K562 (cell line): ENCODE results near the gene MAP3K15. TPM values are rescaled to one million over a fixed set of nuclear protein-coding genes. Genes with fewer than 3 reads are reported as not detected.

ENCODE experiments used
- ATAC-seq: fragments of 200-7000 bp; cut with Tn5 transposase; 3 replicates; pipeline ENCODE4 v1.9.1; 2020; ENCODE audit warnings: moderate library complexity
- BruUV-seq: library from RNA; stranded (reverse); fragments of 400-500 nt; replicated peaks from 2 replicates; lab custom pipeline; 2021; lab: Mats Ljungman, UMichigan
- CTCF ChIA-PET: fragments of 300-600 bp; formaldehyde crosslinking; extraction: SDS; loops from one replicate; lab custom pipeline; 2021; ENCODE audit warnings: low intra/inter-chr PET ratio; lab: Yijun Ruan, JAX
- POLR2A ChIA-PET: fragments of 300-600, 350-650 bp; sonication (Branson Sonifier 250); formaldehyde crosslinking; extraction: SDS; loops from one replicate; lab custom pipeline; 2021; ENCODE audit warnings: antibody characterized with exemption, inconsistent platforms; lab: Yijun Ruan, JAX
- DNase-seq, 4 experiments: peaks; one replicate each; pipeline versions ENCODE4 v3.0.0 to v3.0.0-alpha.2; 2011 to 2018; ENCODE audit warnings: low spot score in 3 of 4, mixed read lengths in 3 of 4; ENCODE audit errors: extremely low read depth in 1 of 4
- FAIRE-seq: peaks from 2 replicates; lab custom pipeline; 2011; peaks lifted over from hg19 to GRCh38; lab: Jason Lieb, UNC
- H2AFZ ChIP-seq: 2 replicates; pipeline ENCODE4 v1.6.0; 2011; ENCODE audit warnings: low read depth, low read length, control low read depth, inconsistent platforms
- H3K27ac ChIP-seq: fragments of 200-600 bp; 3 replicates; pipeline ENCODE4 v1.8.0; 2011; ENCODE audit warnings: low read depth, mild to moderate bottlenecking, control low read depth, inconsistent platforms, low read length, moderate library complexity, mixed read lengths; ENCODE audit errors: extremely low read depth
- H3K27me3 ChIP-seq, 2 experiments: fragments of 300-600 bp in 1 of 2; 2 replicates in 1 of 2; 3 replicates in 1 of 2; pipeline versions ENCODE4 v1.6.0 to v1.8.0; 2011; ENCODE audit warnings: inconsistent platforms in 2 of 2, low read length in 2 of 2, mild to moderate bottlenecking in 1 of 2, mixed read lengths in 1 of 2, moderate library complexity in 1 of 2; ENCODE audit not compliant: control insufficient read depth in 2 of 2, insufficient read depth in 2 of 2
- H3K36me3 ChIP-seq: fragments of 300-600 bp; 3 replicates; pipeline ENCODE4 v1.8.0; 2011; ENCODE audit warnings: mild to moderate bottlenecking, low read length, inconsistent platforms; ENCODE audit not compliant: control insufficient read depth, insufficient read depth
- H3K4me1 ChIP-seq, 2 experiments: fragments of 200-600 bp in 1 of 2; replicated peaks in 1 of 2; 2 replicates in 1 of 2; 3 replicates in 1 of 2; pipeline versions ENCODE4 v1.5.1 to v1.8.0; 2011; ENCODE audit warnings: inconsistent platforms in 2 of 2, low read length in 2 of 2, mild to moderate bottlenecking in 1 of 2, mixed read lengths in 1 of 2, moderate library complexity in 1 of 2; ENCODE audit not compliant: control insufficient read depth in 2 of 2, insufficient read depth in 2 of 2
- H3K4me2 ChIP-seq: 2 replicates; pipeline ENCODE4 v1.6.1; 2011; ENCODE audit warnings: low read length, control low read depth, inconsistent platforms, mixed read lengths; ENCODE audit not compliant: insufficient read depth
- H3K4me3 ChIP-seq: fragments of 200-600 bp; sonication (generic), shearing (Covaris generic); 2 replicates; pipeline ENCODE4 v1.5.1; 2016; ENCODE audit warnings: control low read depth, inconsistent platforms
- H3K79me2 ChIP-seq: fragments of 200-600 bp; 3 replicates; pipeline ENCODE4 v1.8.0; 2011; ENCODE audit warnings: low read length, inconsistent platforms; ENCODE audit not compliant: control insufficient read depth, insufficient read depth
- H3K9ac ChIP-seq, 2 experiments: 2 replicates each; pipeline versions ENCODE4 v1.6.0 to v1.6.1; 2011; ENCODE audit warnings: low read depth in 2 of 2, low read length in 2 of 2, control low read depth in 1 of 2, inconsistent platforms in 1 of 2, mild to moderate bottlenecking in 1 of 2, mixed read lengths in 1 of 2; ENCODE audit not compliant: insufficient read depth in 1 of 2
- H3K9me1 ChIP-seq: one replicate; pipeline ENCODE4 v1.6.0; 2011; ENCODE audit warnings: inconsistent platforms, mild to moderate bottlenecking, low read length, moderate library complexity; ENCODE audit not compliant: control insufficient read depth, insufficient read depth
- H3K9me3 ChIP-seq: replicated peaks from 2 replicates; pipeline ENCODE4 v1.5.1; 2011; ENCODE audit warnings: low read depth, low read length, inconsistent platforms; ENCODE audit not compliant: control insufficient read depth, insufficient read depth
- H4K20me1 ChIP-seq: replicated peaks from 2 replicates; pipeline ENCODE4 v1.6.1; 2011; ENCODE audit warnings: low read length, inconsistent platforms, mixed read lengths; ENCODE audit not compliant: control insufficient read depth, insufficient read depth
- BRCA1 ChIP-seq, 2 experiments: fragments of 450-650 bp in 1 of 2; sonication (generic) in 1 of 2; formaldehyde crosslinking in 1 of 2; IDR thresholded peaks; 2 replicates each; pipeline versions ENCODE4 v1.5.0 to v1.6.1; 2017 to 2020; ENCODE audit warnings: mild to moderate bottlenecking in 1 of 2, missing genetic modification reagents in 1 of 2
- CC2D1A ChIP-seq: fragments of 450-650 bp; IDR thresholded peaks from 2 replicates; pipeline ENCODE4 v1.6.1; 2017; ENCODE audit warnings: mild to moderate bottlenecking
- ESRRB ChIP-seq: fragments of 250-450 bp; sonication (Bioruptor Pico); IDR thresholded peaks from 2 replicates; pipeline ENCODE4 v1.5.0; 2020; ENCODE audit warnings: mild to moderate bottlenecking, moderate library complexity, borderline replicate concordance
- NR2C1 ChIP-seq, 2 experiments: fragments of 450-650 bp; IDR thresholded peaks; 2 replicates each; pipeline ENCODE4 v1.6.1; 2017; ENCODE audit warnings: mild to moderate bottlenecking in 2 of 2, antibody characterized with exemption in 1 of 2, inconsistent platforms in 1 of 2, missing compliant biosample characterization in 1 of 2, missing genetic modification characterization in 1 of 2
- PHF20 ChIP-seq: fragments of 450-650 bp; IDR thresholded peaks from 2 replicates; pipeline ENCODE4 v1.6.1; 2018; ENCODE audit not compliant: partially characterized antibody
- SUPT5H ChIP-seq: fragments of 450-650 bp; IDR thresholded peaks from 2 replicates; pipeline ENCODE4 v1.6.1; 2016
- ZFPM2 ChIP-seq: fragments of 250-450 bp; sonication (Bioruptor Pico); IDR thresholded peaks from 2 replicates; pipeline ENCODE4 v1.5.1; 2022; ENCODE audit warnings: mild to moderate bottlenecking
- ZNF395 ChIP-seq: fragments of 200-800 bp; sonication (Bioruptor generic); IDR thresholded peaks from 2 replicates; pipeline ENCODE4 v1.6.1; 2017; ENCODE audit warnings: missing genetic modification characterization, missing compliant biosample characterization
- ZNF445 ChIP-seq: fragments of 250-450 bp; sonication (Bioruptor Pico); IDR thresholded peaks from 2 replicates; pipeline ENCODE4 v1.4.0; 2020; ENCODE audit warnings: low read depth, mild to moderate bottlenecking, moderate library complexity
- WGBS: fragments of 100-300 bp; shearing (Covaris generic); methylation state at CpG from one replicate; pipeline ENCODE4 v1.1.6; 2016; ENCODE audit warnings: low coverage, mixed read lengths; ENCODE audit not compliant: insufficient coverage; ENCODE audit errors: missing lambda C conversion rate; 5-methylcytosine and 5-hydroxymethylcytosine counted together
- in situ Hi-C: fragments of 300-500 bp; cut with MboI; formaldehyde crosslinking; loops from 4 replicates; pipeline ENCODE4 v1.15.0; 2018; ENCODE audit warnings: inconsistent platforms, mixed read lengths
- intact Hi-C: fragments of 100-400 bp; cut with micrococcal nuclease; formaldehyde crosslinking; loops from 2 replicates; pipeline ENCODE4 v1.14.2; 2022
- polyA plus RNA-seq, 8 experiments: library from polyadenylated mRNA; depleted of rRNA in 4 of 8; stranded (reverse) in 5 of 8; unstranded in 3 of 8; fragments of >200 nt; fragmentation: Nextera tagmentation in 2 of 8; fragmentation: Illumina TruSeq in 1 of 8; extraction: Ambion mirVana in 2 of 8; extraction: Trizol in 1 of 8; gene quantifications; 2 replicates each; pipeline versions ENCODE4 v1.2.1 to v1.2.3, GENCODE V29; 2011 to 2014; ENCODE audit warnings: inconsistent platforms in 1 of 8, missing spikeins in 1 of 8
- total RNA-seq, 7 experiments: library from RNA; depleted of rRNA in 6 of 7; stranded (reverse); fragments of >200 nt in 6 of 7; fragmentation: Illumina TruSeq in 2 of 7; extraction: Trizol in 2 of 7; gene quantifications; 2 replicates each; pipeline versions ENCODE4 v1.2.1 to v1.2.3, GENCODE V29; 2011 to 2021; ENCODE audit warnings: low replicate concordance in 1 of 7

The MAP3K15 gene
- total and polyA plus RNA-seq, 9 of the 15 experiments (the other 6 are each of a cell fraction or from before 2014, with no cell fraction given) = 0.03 to 0.29 (median 0.14) TPM; not detected in 5

GRCh38 chrX:19560611-19561010, 45.3 kb upstream of the MAP3K15 start:
- Histone ChIP-seq H3K79me2 (no peaks in the 10 kb centered on the region), H3K9me3 (no peaks in the 10 kb centered on the region), H3K9ac (no peak overlapping the region), H3K27me3 (peaks cover 0 to 6% of the 10 kb centered on the region in 2 experiments; a peak in 2 of 5 replicates), H3K4me1 (no peaks in the 10 kb centered on the region), H2AFZ (no peak overlapping the region), H3K36me3 (no peaks in the 10 kb centered on the region), H3K9me1 (no peaks in the 10 kb centered on the region), H3K4me3 (no peak overlapping the region), H3K4me2 (no peak overlapping the region), H3K27ac (no peak overlapping the region), H4K20me1 (no peaks in the 10 kb centered on the region; the same call in 1 of the 2 replicates)
- WGBS = 0% methylated on average over 1 of the region's 1 CpG
- ChIA-PET CTCF (no interaction called here), POLR2A (no interaction called here)
- no peak for TF ChIP-seq BRCA1 (IDR thresholded peaks at IDR 0.05)
- no peak for TF ChIP-seq BRCA1 (CRISPR knock-in tag; IDR thresholded peaks at IDR 0.05)
- no peak for TF ChIP-seq ZNF395 (CRISPR knock-in tag)
- no peak for TF ChIP-seq ZNF445 (CRISPR knock-in tag)
- no peak for TF ChIP-seq CC2D1A
- TF ChIP-seq ESRRB (CRISPR knock-in tag) = no peak
- TF ChIP-seq ZFPM2 (CRISPR knock-in tag) = no peak
- no peak for TF ChIP-seq PHF20
- no peak for TF ChIP-seq NR2C1 (IDR thresholded peaks at IDR 0.05)
- no peak for TF ChIP-seq NR2C1 (tag; IDR thresholded peaks at IDR 0.05)
- no peak for TF ChIP-seq SUPT5H
- BruUV-seq = no TSS peak
- in situ Hi-C loops (no loop called here), intact Hi-C loops (no loop called here)
- FAIRE-seq (no peak), DNase-seq (no peak), ATAC-seq (no peak)
